Inflammatory macrophage (primary cell): Measurements from ENCODE around the gene CCDC141.

Experiments
- DNase-seq, 2 donors: peaks; one replicate each; pipeline ENCODE4 v3.0.0-alpha.2; 2020 to 2022

The CCDC141 gene

DNA sequence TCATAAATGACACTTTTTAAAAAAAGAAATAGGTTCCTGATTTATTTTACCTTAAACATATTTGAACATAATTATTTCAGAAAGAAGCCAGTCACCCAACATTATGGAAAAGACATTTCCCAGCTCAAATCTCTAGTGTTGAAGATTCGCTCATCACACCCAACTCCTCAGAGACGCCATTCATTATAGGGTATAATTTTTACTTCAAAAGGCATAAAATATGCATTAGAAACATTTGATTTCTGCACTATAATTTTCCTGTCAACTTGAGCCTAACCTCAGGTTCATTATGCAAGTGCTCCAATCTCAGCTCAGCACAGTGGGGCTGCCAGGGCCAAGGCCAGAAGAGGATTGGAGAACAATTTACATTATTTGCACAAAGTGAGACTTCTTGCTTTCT is 183.9 kb downstream of the CCDC141 start:
- no peak for DNase-seq

- DNase-seq: no peak
Observed at GRCh38 chr2:178865146-178865936, 184.6 kb downstream of the CCDC141 start.

- DNase-seq: no peak
Observed at GRCh38 chr2:178863856-178864620, 185.9 kb downstream of the CCDC141 start.

DNA sequence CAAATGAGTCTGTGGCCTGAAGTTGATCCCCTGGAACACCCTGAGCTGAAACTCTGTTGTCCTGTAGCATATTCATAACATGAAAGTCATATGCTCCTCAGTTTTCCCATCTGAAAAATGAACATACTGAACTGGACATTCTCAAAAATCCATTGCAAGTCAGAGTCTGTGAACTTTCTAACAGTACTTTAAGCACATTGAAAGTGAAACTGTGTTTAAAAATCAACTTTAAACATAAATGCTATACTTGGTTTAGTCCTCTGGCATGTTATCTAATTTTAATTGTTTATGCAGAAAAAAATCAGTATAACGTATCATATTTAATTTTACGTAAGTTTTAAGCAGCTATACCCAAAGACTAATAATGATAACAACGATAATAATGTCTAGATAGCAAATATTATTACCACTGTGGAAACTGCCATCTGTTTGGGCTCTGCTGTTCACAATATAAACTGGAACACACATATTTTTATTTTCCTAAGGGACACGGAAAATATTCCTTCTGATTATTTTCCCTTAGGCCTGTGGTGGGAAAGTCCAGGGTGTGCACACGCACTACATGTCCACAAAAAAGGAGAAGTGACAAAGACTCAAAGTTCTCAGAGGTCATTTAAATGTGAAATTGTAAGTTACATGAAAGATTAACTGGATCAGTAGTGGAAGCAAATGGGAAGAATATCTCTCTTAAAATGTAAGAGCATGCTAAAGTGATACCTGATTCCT is 186.6 kb downstream of the CCDC141 start:
- no peak for DNase-seq

GRCh38 chr2:178860551-178860950 is 189.4 kb downstream of the CCDC141 start:
- DNase-seq: no peak

DNA sequence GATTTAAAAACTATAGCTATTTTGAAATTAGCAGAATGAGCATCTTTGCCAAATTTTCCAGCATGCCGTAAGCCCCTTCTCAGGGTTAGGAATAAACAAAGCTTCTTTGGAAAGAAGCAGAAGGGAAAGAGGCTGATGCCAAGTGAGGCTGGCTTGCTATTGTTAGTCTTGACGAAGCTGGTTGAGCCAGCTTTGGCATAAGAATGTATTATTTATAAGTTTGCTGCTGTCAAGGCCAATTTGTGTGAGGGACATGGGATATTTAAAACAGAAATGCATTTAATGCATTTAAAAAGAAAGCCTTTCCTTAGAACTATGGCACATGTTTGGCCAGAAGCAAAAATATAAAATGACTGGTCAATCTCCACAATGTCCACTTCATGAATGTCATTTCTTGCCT is 190.2 kb downstream of the CCDC141 start:
- no peak for DNase-seq

DNA sequence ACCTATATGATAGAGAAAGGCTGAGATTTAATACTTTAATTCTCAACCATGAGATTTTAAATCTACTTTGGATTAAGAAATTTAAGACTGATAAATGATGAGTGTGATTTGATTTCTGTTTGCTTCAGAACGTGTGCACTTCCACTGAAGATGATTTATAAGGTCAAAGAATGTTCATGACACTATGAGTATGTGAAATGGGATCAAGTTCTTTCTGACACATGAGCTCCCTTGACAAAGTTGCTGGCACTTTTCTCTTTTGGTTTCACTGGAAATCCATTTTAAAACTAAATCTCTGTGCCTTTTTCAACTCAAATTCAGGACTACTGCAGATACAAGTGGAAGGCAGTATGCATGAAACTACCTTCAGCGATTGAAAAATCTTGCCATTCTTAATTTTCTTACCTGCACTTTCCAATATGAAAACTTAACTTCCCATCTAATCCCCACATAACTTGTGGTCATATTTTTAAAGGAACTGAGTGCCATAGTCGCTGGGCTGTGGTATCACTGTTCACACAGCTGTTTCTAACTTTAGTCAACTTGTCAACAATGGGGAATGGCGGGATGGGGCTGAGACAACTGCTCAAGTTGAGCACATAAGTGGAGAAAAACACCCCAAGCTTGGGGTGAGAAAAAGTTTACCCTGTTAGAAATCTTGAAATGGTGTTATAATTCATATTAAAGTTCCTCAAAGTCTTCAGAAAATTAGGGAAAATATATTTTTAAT is 190.9 kb downstream of the CCDC141 start:
- DNase-seq: no peak

DNA sequence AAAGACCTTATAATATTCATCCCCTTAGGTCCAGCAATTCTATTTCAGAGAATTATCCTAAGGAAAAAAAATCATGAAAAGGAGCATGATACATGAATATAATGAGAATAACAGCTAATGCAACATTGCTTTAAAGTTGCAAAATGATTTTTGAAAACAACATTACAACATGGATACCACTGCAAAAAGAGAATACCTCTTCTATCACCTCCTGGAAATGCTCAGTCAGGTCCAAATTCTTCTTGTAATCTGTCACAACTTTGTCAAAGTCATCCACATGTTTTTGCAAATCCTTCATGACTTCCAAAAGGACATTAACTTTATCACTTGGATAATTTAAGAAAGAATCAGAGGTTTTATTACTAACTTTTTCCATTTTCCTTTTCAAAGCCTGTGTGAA is 194.8 kb downstream of the CCDC141 start:
- no peak for DNase-seq

DNA sequence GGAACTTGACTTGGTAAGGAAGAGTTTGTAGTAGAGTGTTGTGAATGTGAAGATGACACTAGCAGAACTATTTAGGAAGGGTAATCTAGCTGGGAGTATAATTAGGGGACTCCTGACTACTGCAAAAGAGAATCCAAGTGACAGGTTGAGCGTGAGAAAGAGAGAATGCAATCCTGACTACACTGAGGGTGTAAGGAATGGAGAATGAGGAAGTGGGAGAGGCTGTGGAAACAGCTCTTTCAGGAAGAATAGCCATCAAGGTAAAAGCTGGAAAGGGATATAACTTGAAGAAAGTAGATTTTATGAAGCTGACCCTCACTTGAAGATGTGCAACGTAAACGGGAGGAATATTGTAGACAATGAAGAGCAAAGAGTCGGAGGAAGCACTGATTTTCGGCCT is 201.6 kb downstream of the CCDC141 start:
- DNase-seq: no peak

GRCh38 chr2:178846458-178846802 is 203.5 kb downstream of the CCDC141 start:
- DNase-seq: no peak

DNA sequence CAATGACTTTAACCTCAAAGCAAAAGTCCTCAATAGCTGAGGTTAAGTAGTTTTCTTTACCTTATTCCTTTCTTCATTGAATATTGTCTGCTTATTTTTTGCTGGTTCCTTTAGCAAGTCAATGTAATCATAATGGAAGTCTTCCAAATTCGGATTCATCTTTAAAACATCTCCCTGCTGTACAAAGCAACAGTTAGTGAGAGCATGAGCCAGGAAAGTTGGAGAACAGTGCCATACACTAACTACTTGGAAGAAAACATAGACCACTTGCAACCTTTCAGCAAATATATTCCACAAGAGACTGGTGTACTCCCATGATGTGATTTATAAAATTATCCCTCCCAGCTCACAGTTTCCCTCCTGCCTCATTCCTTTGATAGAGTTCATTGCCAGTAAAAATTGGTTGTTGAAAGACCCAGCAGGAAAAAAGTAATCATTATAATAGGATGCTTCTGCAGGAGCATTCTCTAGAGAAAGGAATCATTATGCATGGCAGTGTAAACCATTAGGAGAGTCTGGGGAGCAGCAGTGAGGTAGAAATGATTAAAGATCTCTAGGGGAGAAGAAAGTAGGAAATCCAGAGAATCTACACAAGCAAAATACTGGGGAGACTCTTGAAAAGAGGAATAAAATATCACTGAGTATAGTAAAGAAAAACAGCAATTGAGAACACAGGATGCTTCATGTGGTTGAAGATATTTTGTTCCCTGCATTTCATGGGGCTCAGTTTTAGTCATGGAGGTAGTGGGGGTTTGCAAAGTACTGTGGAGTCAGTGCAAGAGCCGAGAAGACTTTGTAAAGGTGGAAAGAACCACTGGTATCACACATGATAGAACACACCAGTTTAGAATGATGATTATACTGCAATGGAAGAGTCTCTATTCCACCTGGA is 204.1 kb downstream of the CCDC141 start:
- no peak for DNase-seq

GRCh38 chr2:178844701-178845100 is 205.2 kb downstream of the CCDC141 start:
- DNase-seq: no peak

DNA sequence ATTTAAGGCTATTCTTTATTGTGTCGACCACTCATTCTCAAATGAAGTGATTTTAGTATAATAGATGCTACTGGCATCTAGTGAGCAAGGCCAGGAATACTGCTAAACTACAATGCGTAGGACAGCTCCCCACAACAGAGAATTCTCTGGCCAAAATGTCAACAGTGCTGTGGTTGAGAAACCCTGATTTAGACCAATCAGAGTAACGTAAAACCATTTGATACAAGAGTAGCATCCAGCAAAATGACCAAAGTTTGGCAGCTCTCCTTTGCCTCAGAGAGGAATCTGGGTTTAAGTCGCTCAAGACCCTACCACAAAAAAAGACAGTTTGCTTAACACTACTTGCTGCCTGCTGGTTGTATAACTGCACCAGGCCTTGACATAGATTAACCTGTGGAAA is 205.7 kb downstream of the CCDC141 start:
- DNase-seq: no peak

DNA sequence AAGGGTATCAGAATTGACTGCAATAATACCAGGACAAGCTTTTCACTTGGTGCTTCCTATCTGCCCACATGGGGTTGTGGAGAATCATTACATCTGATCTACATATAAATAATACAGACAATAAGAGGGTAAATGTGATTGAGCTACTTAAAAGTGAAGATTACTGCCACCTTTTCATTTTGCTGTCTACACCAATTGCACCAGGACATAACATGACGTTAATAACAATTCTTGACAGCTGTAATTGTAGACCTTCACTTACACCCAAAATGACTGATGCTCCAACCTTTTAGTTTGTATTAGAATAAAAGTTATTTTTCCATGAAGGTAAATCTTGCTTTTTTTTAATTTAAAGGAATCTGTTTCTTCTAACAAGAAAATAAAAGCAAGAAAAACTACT is 206.2 kb downstream of the CCDC141 start:
- no peak for DNase-seq

GRCh38 chr2:178836807-178837206 is 213.1 kb downstream of the CCDC141 start:
- DNase-seq: no peak

DNA sequence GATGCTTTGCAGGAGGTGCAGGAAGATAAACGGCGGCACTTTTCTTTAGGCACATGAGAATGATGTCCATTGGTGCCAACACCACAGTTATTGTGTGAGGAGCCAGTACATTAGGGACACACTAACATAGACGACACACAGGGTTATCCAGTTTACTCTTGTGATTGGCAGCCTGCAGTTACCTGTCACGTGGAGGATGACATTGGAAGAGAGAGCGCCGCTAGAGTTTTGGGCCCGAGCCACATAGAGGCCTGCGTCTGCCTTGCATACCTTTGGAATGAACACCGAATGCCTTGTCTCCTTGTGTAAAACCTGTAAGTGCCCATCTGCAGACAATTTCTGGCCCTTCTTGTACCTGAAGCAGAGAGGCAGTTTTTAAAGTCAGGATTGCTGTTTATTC is 215.9 kb downstream of the CCDC141 start:
- DNase-seq: no peak

GRCh38 chr2:178833382-178833781 is 216.6 kb downstream of the CCDC141 start:
- DNase-seq: no peak

- no peak for DNase-seq
Observed at GRCh38 chr2:178830451-178830850, 219.5 kb downstream of the CCDC141 start.

DNA sequence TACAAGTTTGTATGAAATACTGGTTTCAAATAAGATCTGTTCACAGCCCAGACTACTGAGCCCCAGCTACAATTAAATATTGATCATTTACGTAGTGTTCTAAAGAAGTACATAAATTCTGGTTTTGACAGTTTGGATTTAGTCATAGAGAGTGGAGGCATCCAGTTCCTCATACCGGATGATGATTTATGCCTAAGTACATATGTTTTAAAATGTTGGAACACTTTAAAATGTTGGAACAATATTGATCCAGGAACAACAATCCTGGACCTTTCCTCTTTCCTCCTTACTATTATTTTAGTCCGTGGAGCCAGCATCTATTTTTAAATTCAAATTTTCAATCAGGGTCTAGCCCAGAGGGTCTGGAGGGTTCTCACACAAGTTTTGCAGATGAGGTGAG is 220.0 kb downstream of the CCDC141 start:
- no peak for DNase-seq

- no peak for DNase-seq
Observed at GRCh38 chr2:178829299-178829960, 220.5 kb downstream of the CCDC141 start.

GRCh38 chr2:178828486-178828881 is 221.5 kb downstream of the CCDC141 start:
- DNase-seq: no peak
